HEK293 (cell line): ENCODE results near the gene VPS13D.

Experiments
- CTCF ChIA-PET: fragments of 350-600 bp; formaldehyde crosslinking; extraction: SDS; loops from one replicate; lab custom pipeline; 2021; ENCODE audit warnings: antibody characterized with exemption; lab: Yijun Ruan, JAX
- POLR2A ChIA-PET: fragments of 300-600 bp; formaldehyde crosslinking; extraction: SDS; loops from one replicate; lab custom pipeline; 2020; ENCODE audit warnings: antibody characterized with exemption, inconsistent platforms; lab: Yijun Ruan, JAX
- H3K27ac ChIP-seq: fragments of 200-500 bp; sonication (Bioruptor generic); 2 replicates; pipeline ENCODE4 v1.5.1; 2014; ENCODE audit warnings: low read depth, low read length, control low read depth, inconsistent platforms; ENCODE audit errors: extremely low read depth
- H3K36me3 ChIP-seq, 2 experiments: fragments of 200-500 bp in 1 of 2; sonication (Bioruptor generic) in 1 of 2; 1 replicate in 1 of 2; 2 replicates in 1 of 2; pipeline ENCODE4 v1.5.1; 2014 to 2017; ENCODE audit warnings: inconsistent platforms in 2 of 2, low read length in 2 of 2; ENCODE audit not compliant: control insufficient read depth in 2 of 2, insufficient read depth in 1 of 2
- H3K4me1 ChIP-seq: fragments of 200-500 bp; sonication (Bioruptor generic); 2 replicates; pipeline ENCODE4 v1.5.1; 2014; ENCODE audit warnings: mild to moderate bottlenecking, low read length, inconsistent platforms; ENCODE audit not compliant: control insufficient read depth, insufficient read depth
- H3K4me3 ChIP-seq: 2 replicates; pipeline ENCODE4 v1.5.1; 2011; ENCODE audit warnings: low read depth, mild to moderate bottlenecking, control low read depth, low read length, moderate library complexity
- H3K9me3 ChIP-seq: fragments of 200-500 bp; sonication (Bioruptor generic); 2 replicates; pipeline ENCODE4 v1.5.1; 2014; ENCODE audit warnings: low read depth, low read length, inconsistent platforms; ENCODE audit not compliant: control insufficient read depth, insufficient read depth
- ATF2 ChIP-seq: fragments of 450-650 bp; formaldehyde crosslinking; IDR thresholded peaks from 2 replicates; pipeline ENCODE4 v1.5.1; 2016; ENCODE audit warnings: missing biosample characterization, missing genetic modification characterization, low read depth
- BCL11A ChIP-seq: fragments of 450-650 bp; formaldehyde crosslinking; IDR thresholded peaks from 2 replicates; pipeline ENCODE4 v1.5.1; 2016; ENCODE audit warnings: low read depth, missing biosample characterization, missing genetic modification characterization
- CTCF ChIP-seq: fragments of 450-650 bp; formaldehyde crosslinking; IDR thresholded peaks from 2 replicates; pipeline ENCODE4 v1.5.1; 2016; ENCODE audit warnings: missing biosample characterization, missing genetic modification characterization
- PRDM6 ChIP-seq: fragments of 450-650 bp; formaldehyde crosslinking; IDR thresholded peaks from 2 replicates; pipeline ENCODE4 v1.5.1; 2017; ENCODE audit warnings: missing biosample characterization, missing genetic modification characterization
- REPIN1 ChIP-seq: fragments of 450-650 bp; formaldehyde crosslinking; IDR thresholded peaks from 2 replicates; pipeline ENCODE4 v1.5.1; 2017; ENCODE audit warnings: missing biosample characterization, missing genetic modification characterization, low read depth
- ZBTB1 ChIP-seq: fragments of 450-650 bp; formaldehyde crosslinking; IDR thresholded peaks from 2 replicates; pipeline ENCODE4 v1.5.1; 2016; ENCODE audit warnings: missing biosample characterization, missing genetic modification characterization
- ZBTB17 ChIP-seq: fragments of 450-650 bp; formaldehyde crosslinking; IDR thresholded peaks from 2 replicates; pipeline ENCODE4 v1.5.1; 2016; ENCODE audit warnings: missing biosample characterization, missing genetic modification characterization
- ZNF18 ChIP-seq: fragments of 450-650 bp; formaldehyde crosslinking; IDR thresholded peaks from 2 replicates; pipeline ENCODE4 v1.5.1; 2016; ENCODE audit warnings: missing biosample characterization, missing genetic modification characterization
- ZNF211 ChIP-seq: fragments of 450-650 bp; formaldehyde crosslinking; IDR thresholded peaks from 2 replicates; pipeline ENCODE4 v1.5.1; 2016; ENCODE audit warnings: low read depth, missing biosample characterization, missing genetic modification characterization
- ZNF324 ChIP-seq: fragments of 450-650 bp; formaldehyde crosslinking; IDR thresholded peaks from 2 replicates; pipeline ENCODE4 v1.5.1; 2016; ENCODE audit warnings: missing biosample characterization, missing genetic modification characterization
- ZNF561 ChIP-seq: fragments of 450-650 bp; IDR thresholded peaks from 2 replicates; pipeline ENCODE4 v1.5.1; 2018; ENCODE audit warnings: missing biosample characterization, missing genetic modification characterization, borderline replicate concordance
- ZNF623 ChIP-seq: fragments of 450-650 bp; formaldehyde crosslinking; IDR thresholded peaks from 2 replicates; pipeline ENCODE4 v1.5.1; 2016; ENCODE audit warnings: missing biosample characterization, missing genetic modification characterization
- ZNF654 ChIP-seq: fragments of 450-650 bp; formaldehyde crosslinking; IDR thresholded peaks from 2 replicates; pipeline ENCODE4 v1.5.1; 2016; ENCODE audit warnings: low read depth, missing biosample characterization, missing genetic modification characterization
- ZNF658 ChIP-seq: fragments of 450-650 bp; formaldehyde crosslinking; IDR thresholded peaks from 2 replicates; pipeline ENCODE4; 2016; ENCODE audit warnings: missing biosample characterization, missing genetic modification characterization
- ZNF677 ChIP-seq: fragments of 450-650 bp; IDR thresholded peaks from 2 replicates; pipeline ENCODE4 v1.5.0; 2018; ENCODE audit warnings: missing biosample characterization, mild to moderate bottlenecking, missing genetic modification characterization, moderate library complexity
- ZNF707 ChIP-seq: fragments of 450-650 bp; formaldehyde crosslinking; IDR thresholded peaks from 2 replicates; pipeline ENCODE4 v1.5.1; 2016; ENCODE audit warnings: missing biosample characterization, missing genetic modification characterization
- ZNF768 ChIP-seq: fragments of 450-650 bp; formaldehyde crosslinking; IDR thresholded peaks from 2 replicates; pipeline ENCODE4 v1.5.1; 2018; ENCODE audit warnings: missing biosample characterization, mild to moderate bottlenecking, missing genetic modification characterization
- ZNF785 ChIP-seq: fragments of 450-650 bp; formaldehyde crosslinking; IDR thresholded peaks from 2 replicates; pipeline ENCODE4 v1.5.1; 2016; ENCODE audit warnings: missing biosample characterization, missing genetic modification characterization
- ZXDB ChIP-seq: fragments of 450-650 bp; formaldehyde crosslinking; IDR thresholded peaks from 2 replicates; pipeline ENCODE4 v1.5.1; 2016; ENCODE audit warnings: missing biosample characterization, missing genetic modification characterization

The VPS13D gene

GRCh38 chr1:12413664-12414410 lies 184.0 kb downstream of the VPS13D start:
- H3K4me3 ChIP-seq: no peak overlapping the region
- CTCF ChIA-PET: interaction anchor here (0.6 kb wide), 1 partner anchor 99 kb away, joined by 3 read pairs; no protein-coding TSS in a partner anchor
- no peak for TF ChIP-seq ZBTB1
- no peak for TF ChIP-seq ZNF654 (tag by site-specific recombination)
- TF ChIP-seq ZNF324: no peak
- TF ChIP-seq ZNF677 (tag by site-specific recombination): no peak
- TF ChIP-seq ZBTB17 (tag by site-specific recombination): no peak
- TF ChIP-seq ZNF211 (tag by site-specific recombination): no peak
- no peak for TF ChIP-seq ZNF658 (tag by site-specific recombination)
- TF ChIP-seq, all 188 proteins: peak for 0
- no peaks in the 10 kb centered on the region for H3K4me1 ChIP-seq
- POLR2A ChIA-PET: no interaction called here
- H3K27ac ChIP-seq: no peak overlapping the region
- no peaks in the 10 kb centered on the region for H3K9me3 ChIP-seq
- H3K36me3 ChIP-seq: peaks cover 0 to 58% of the 10 kb centered on the region in 2 experiments; a peak in 2 of 3 replicates

- no peak for TF ChIP-seq ZNF785 (tag by site-specific recombination)
- no peak for TF ChIP-seq REPIN1 (tag by site-specific recombination)
- no peak for TF ChIP-seq BCL11A
- no peak for TF ChIP-seq ZNF561 (tag by site-specific recombination)
- no peak for TF ChIP-seq PRDM6 (tag by site-specific recombination)
- no peak for TF ChIP-seq ZNF623 (tag by site-specific recombination)
- TF ChIP-seq CTCF (tag by site-specific recombination): no peak
- no peak for TF ChIP-seq ZNF707 (tag by site-specific recombination)
- no peak for TF ChIP-seq ZNF18 (tag by site-specific recombination)
- no peak for TF ChIP-seq ZNF768
- no peak for TF ChIP-seq ATF2 (tag by site-specific recombination)
- no peak for TF ChIP-seq ZXDB (tag by site-specific recombination)
- H3K9me3 ChIP-seq: no peaks in the 10 kb centered on the region
- ChIA-PET POLR2A (no interaction called here), CTCF (interaction anchor here (0.6 kb wide), 1 partner anchor 100 kb away, joined by 3 read pairs; no protein-coding TSS in a partner anchor)
- H3K4me3 ChIP-seq: no peak overlapping the region
- no peak overlapping the region for H3K27ac ChIP-seq
- peaks cover 0 to 65% of the 10 kb centered on the region in 2 experiments; a peak in 2 of 3 replicates for H3K36me3 ChIP-seq
- no peaks in the 10 kb centered on the region for H3K4me1 ChIP-seq
Measured at GRCh38 chr1:12414444-12415018, 184.7 kb downstream of the VPS13D start.
